H1 (cell line): ENCODE results near the gene RPL36A. TPM values are rescaled to one million over a fixed set of nuclear protein-coding genes. Genes with fewer than 3 reads are reported as not detected.

ENCODE experiments used
- RNF2 ChIP-seq: fragments of 200-900, 300-1000 bp; sonication (generic); IDR thresholded peaks from 2 replicates; pipeline ENCODE4 v1.7.1; 2016; ENCODE audit warnings: borderline replicate concordance, low read depth, mild to moderate bottlenecking, antibody characterized with exemption, low read length; ENCODE audit not compliant: poor library complexity, severe bottlenecking; ENCODE audit errors: missing control alignments
- YY1 ChIP-seq: IDR thresholded peaks from 2 replicates; pipeline ENCODE4 v1.6.1; 2011; ENCODE audit warnings: low read depth, mild to moderate bottlenecking, low read length
- polyA plus RNA-seq, 7 experiments: library from polyadenylated mRNA; depleted of rRNA in 3 of 7; stranded (reverse) in 5 of 7; unstranded in 2 of 7; fragments of >200 nt in 5 of 7; fragments of 200-250 nt in 2 of 7; gene quantifications; 1 replicate in 5 of 7; 2 replicates in 1 of 7; 4 replicates in 1 of 7; pipeline versions ENCODE4 v1.2.1 to v1.2.3, GENCODE V29; 2011 to 2013; ENCODE audit warnings: missing spikeins in 2 of 7, mixed read lengths in 2 of 7
- total RNA-seq: library from RNA; stranded (reverse); fragmentation: NEBNext Ultra II Directional; extraction: Animal tissue kit (Norgen Biotek cat#: 25700); gene quantifications from 2 replicates; pipeline ENCODE4 v1.2.1, GENCODE V29; 2021

Gene RPL36A
- total and polyA plus RNA-seq, 2 of the 8 experiments (the other 6 are each of a cell fraction or from before 2014, with no cell fraction given): 271 to 1,587 TPM

DNA sequence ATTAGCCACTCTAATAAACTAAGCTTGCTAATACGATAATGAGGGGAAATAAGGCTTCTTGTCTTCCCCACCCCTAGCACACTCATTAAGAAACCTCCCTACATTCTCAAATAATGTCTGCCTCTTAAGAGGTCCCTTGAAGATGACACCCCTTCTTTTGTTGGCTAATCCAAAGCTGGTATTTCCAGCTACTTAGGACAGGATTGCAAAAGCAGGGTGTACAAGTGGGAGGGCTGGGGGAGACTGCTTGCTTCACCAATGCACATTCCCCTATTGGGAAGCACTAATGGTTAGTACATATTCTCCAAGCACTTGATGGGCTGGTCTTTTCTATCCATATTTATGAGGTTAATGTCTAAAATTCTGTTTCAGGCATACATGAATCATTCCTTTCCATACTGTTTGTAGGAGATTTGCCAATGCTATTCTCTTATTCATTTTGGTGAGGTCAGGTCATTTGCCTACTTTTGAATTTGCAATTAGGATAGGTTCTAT is 25.5 kb upstream of the RPL36A start (continued):
- TF ChIP-seq RNF2: no peak
- TF ChIP-seq YY1: no peak
